AG04450 (cell line): ENCODE measurements around the gene MACROD2. TPM values are rescaled to one million over a fixed set of nuclear protein-coding genes. Genes with fewer than 3 reads are reported as not detected.

ENCODE experiments used
- CTCF ChIA-PET: fragments of 300-600, 350-600 bp; formaldehyde crosslinking; extraction: SDS; loops from one replicate; lab custom pipeline; 2022; ENCODE audit warnings: antibody characterized with exemption, inconsistent platforms; lab: Charles Lee
- POLR2A ChIA-PET: fragments of 350-600 bp; formaldehyde crosslinking; extraction: SDS; loops from one replicate; lab custom pipeline; 2021; ENCODE audit warnings: antibody characterized with exemption, inconsistent platforms; lab: Yijun Ruan, JAX
- DNase-seq: peaks from one replicate; pipeline ENCODE4 v3.0.0-alpha.2; 2011; ENCODE audit warnings: low read depth, low spot score
- H3K27ac ChIP-seq: one replicate; pipeline ENCODE4 v1.5.1; 2012; ENCODE audit warnings: low read depth, low read length, control low read depth
- H3K27me3 ChIP-seq: one replicate; pipeline ENCODE4 v1.6.0; 2012; ENCODE audit warnings: low read length; ENCODE audit not compliant: control insufficient read depth, insufficient read depth
- H3K4me3 ChIP-seq: 2 replicates; pipeline ENCODE4 v1.5.1; 2011; ENCODE audit warnings: mild to moderate bottlenecking, low read depth, low read length, control low read depth
- H3K9me3 ChIP-seq: 2 replicates; pipeline ENCODE4 v1.5.1; 2012; ENCODE audit warnings: low read length; ENCODE audit not compliant: control insufficient read depth, insufficient read depth
- CTCF ChIP-seq: IDR thresholded peaks from 2 replicates; pipeline ENCODE4 v1.5.1; 2011; ENCODE audit warnings: low read depth, low read length, control low read depth, inconsistent platforms
- polyA plus RNA-seq: library from polyadenylated mRNA; depleted of rRNA; stranded (reverse); fragments of >200 nt; gene quantifications from 2 replicates; pipeline ENCODE4 v1.2.3, GENCODE V29; 2011

Gene MACROD2
- polyA plus RNA-seq, 1 experiment = 0.02 TPM

GRCh38 chr20:14198416-14198815, 203.1 kb downstream of the MACROD2 start:
- H3K9me3 ChIP-seq = no peaks in the 10 kb centered on the region
- no peaks in the 10 kb centered on the region for H3K27me3 ChIP-seq
- no peak overlapping the region for H3K27ac ChIP-seq
- ChIA-PET POLR2A (no interaction called here), CTCF (interaction anchor here (0.6 to 1.6 kb wide), 2 partner anchors 8 to 172 kb away, joined by 3 to 7 read pairs; no protein-coding TSS in a partner anchor)
- no peak overlapping the region for H3K4me3 ChIP-seq
- TF ChIP-seq CTCF = no peak
- no peak for DNase-seq

GRCh38 chr20:14199111-14199510, 203.8 kb downstream of the MACROD2 start:
- no peak for DNase-seq
- CTCF ChIA-PET = interaction anchor here (0.6 to 1.6 kb wide), 2 partner anchors 9 to 171 kb away, joined by 3 to 7 read pairs; no protein-coding TSS in a partner anchor
- H3K4me3 ChIP-seq = no peak overlapping the region
- POLR2A ChIA-PET = interaction anchor here (0.7 kb wide), 1 partner anchor 35 kb away, joined by 3 read pairs; no protein-coding TSS in a partner anchor
- H3K9me3 ChIP-seq = peaks cover 4% of the 10 kb centered on the region; the same call in 1 of the 2 replicates
- H3K27me3 ChIP-seq = no peaks in the 10 kb centered on the region
- no peak overlapping the region for H3K27ac ChIP-seq
- TF ChIP-seq CTCF = no peak

- no peak overlapping the region for H3K4me3 ChIP-seq
- ChIA-PET CTCF (no interaction called here), POLR2A (no interaction called here)
- H3K27me3 ChIP-seq = no peaks in the 10 kb centered on the region
- no peak for DNase-seq
- H3K9me3 ChIP-seq = peaks cover 4% of the 10 kb centered on the region; the same call in 1 of the 2 replicates
- no peak for TF ChIP-seq CTCF
- H3K27ac ChIP-seq = no peak overlapping the region
Observed at GRCh38 chr20:14203657-14204056, 208.3 kb downstream of the MACROD2 start.

GRCh38 chr20:14207591-14207990, 212.3 kb downstream of the MACROD2 start:
- H3K4me3 ChIP-seq = no peak overlapping the region
- CTCF ChIA-PET = interaction anchor here (2.0 kb wide), 1 partner anchor 14 kb away, joined by 5 read pairs; no protein-coding TSS in a partner anchor
- POLR2A ChIA-PET = no interaction called here

More at GRCh38 chr20:14207591-14207990, 212.3 kb downstream of the MACROD2 start:
- Histone ChIP-seq H3K27ac (no peak overlapping the region), H3K27me3 (no peaks in the 10 kb centered on the region), H3K9me3 (peaks cover 4% of the 10 kb centered on the region; the same call in 1 of the 2 replicates)
- no peak for DNase-seq
- no peak for TF ChIP-seq CTCF
